ENCODE measurements around the gene GNAT1.

Gene GNAT1

GRCh38 chr3:50156549-50157493 lies 34.6 kb upstream of the GNAT1 start:
- H3K27me3 ChIP-seq (ENCODE audit: insufficient read depth, insufficient read length), result peaks cover 25% of the 10 kb centered on the region
- H3K4me1 ChIP-seq (ENCODE audit: insufficient read depth, insufficient read length), result peaks cover 41% of the 10 kb centered on the region
- TF ChIP-seq SUZ12 (IDR thresholded peaks at IDR 0.05; ENCODE audit: extremely low read depth, insufficient read depth, insufficient read length) (no peak), ZNF274 (IDR thresholded peaks at IDR 0.05; ENCODE audit: low read depth, low read length) (no peak), YY1 (IDR thresholded peaks at IDR 0.05; ENCODE audit: insufficient read depth, insufficient read length) (no peak)
- H3K9ac ChIP-seq (ENCODE audit: insufficient read length, low read depth), result peak overlapping the region; percentile 78
- no peak for DNase-seq (ENCODE audit: low read depth, low spot score)
- peaks cover 19% of the 10 kb centered on the region for H3K36me3 ChIP-seq (ENCODE audit: insufficient read depth, insufficient read length, low read length)
- no peaks in the 10 kb centered on the region for H3K9me3 ChIP-seq (ENCODE audit: insufficient read depth, low read length)
- H3K4me3 ChIP-seq (ENCODE audit: insufficient read length, low read depth), result peak overlapping the region; percentile 83

GRCh38 chr3:50157827-50158529 lies 33.4 kb upstream of the GNAT1 start:
- H3K4me3 ChIP-seq (ENCODE audit: insufficient read length, low read depth), result no peak overlapping the region

GRCh38 chr3:50158530-50159146 lies 32.8 kb upstream of the GNAT1 start:
- Histone ChIP-seq H3K9ac (ENCODE audit: insufficient read length, low read depth) (peak overlapping the region; percentile 34), H3K4me3 (ENCODE audit: insufficient read length, low read depth) (no peak overlapping the region), H3K4me1 (ENCODE audit: insufficient read depth, insufficient read length) (peaks cover 36% of the 10 kb centered on the region), H3K36me3 (ENCODE audit: insufficient read depth, insufficient read length, low read length) (peaks cover 34% of the 10 kb centered on the region), H3K27me3 (ENCODE audit: insufficient read depth, insufficient read length) (peaks cover 16% of the 10 kb centered on the region), H3K9me3 (ENCODE audit: insufficient read depth, low read length) (no peaks in the 10 kb centered on the region)
- no peak for TF ChIP-seq SUZ12 (IDR thresholded peaks at IDR 0.05; ENCODE audit: extremely low read depth, insufficient read depth, insufficient read length)
- no peak for TF ChIP-seq YY1 (IDR thresholded peaks at IDR 0.05; ENCODE audit: insufficient read depth, insufficient read length)
- no peak for TF ChIP-seq ZNF274 (IDR thresholded peaks at IDR 0.05; ENCODE audit: low read depth, low read length)
- DNase-seq (ENCODE audit: low read depth, low spot score), result no peak

More at GRCh38 chr3:50157827-50158529, 33.4 kb upstream of the GNAT1 start:
- Histone ChIP-seq H3K36me3 (ENCODE audit: insufficient read depth, insufficient read length, low read length) (peaks cover 29% of the 10 kb centered on the region), H3K9me3 (ENCODE audit: insufficient read depth, low read length) (no peaks in the 10 kb centered on the region), H3K9ac (ENCODE audit: insufficient read length, low read depth) (peak overlapping the region; percentile 34), H3K4me1 (ENCODE audit: insufficient read depth, insufficient read length) (peaks cover 36% of the 10 kb centered on the region), H3K27me3 (ENCODE audit: insufficient read depth, insufficient read length) (peaks cover 22% of the 10 kb centered on the region)
- no peak for DNase-seq (ENCODE audit: low read depth, low spot score)
- no peak for TF ChIP-seq SUZ12 (IDR thresholded peaks at IDR 0.05; ENCODE audit: extremely low read depth, insufficient read depth, insufficient read length)

GRCh38 chr3:50160561-50160983 lies 30.8 kb upstream of the GNAT1 start:
- Histone ChIP-seq H3K9ac (ENCODE audit: insufficient read length, low read depth) (no peak overlapping the region), H3K9me3 (ENCODE audit: insufficient read depth, low read length) (no peaks in the 10 kb centered on the region), H3K36me3 (ENCODE audit: insufficient read depth, insufficient read length, low read length) (peaks cover 42% of the 10 kb centered on the region), H3K27me3 (ENCODE audit: insufficient read depth, insufficient read length) (peaks cover 4% of the 10 kb centered on the region), H3K4me3 (ENCODE audit: insufficient read length, low read depth) (no peak overlapping the region), H3K4me1 (ENCODE audit: insufficient read depth, insufficient read length) (peaks cover 41% of the 10 kb centered on the region)
- no peak for DNase-seq (ENCODE audit: low read depth, low spot score)
- no peak for TF ChIP-seq YY1 (IDR thresholded peaks at IDR 0.05; ENCODE audit: insufficient read depth, insufficient read length)
- TF ChIP-seq ZNF274 (IDR thresholded peaks at IDR 0.05; ENCODE audit: low read depth, low read length), result no peak
- TF ChIP-seq SUZ12 (IDR thresholded peaks at IDR 0.05; ENCODE audit: extremely low read depth, insufficient read depth, insufficient read length), result no peak

- H3K4me1 ChIP-seq (ENCODE audit: insufficient read depth, insufficient read length), result peaks cover 43% of the 10 kb centered on the region
- H3K9ac ChIP-seq (ENCODE audit: insufficient read length, low read depth), result no peak overlapping the region
- peaks cover 42% of the 10 kb centered on the region for H3K36me3 ChIP-seq (ENCODE audit: insufficient read depth, insufficient read length, low read length)
- no peaks in the 10 kb centered on the region for H3K9me3 ChIP-seq (ENCODE audit: insufficient read depth, low read length)
- H3K4me3 ChIP-seq (ENCODE audit: insufficient read length, low read depth), result no peak overlapping the region
- no peak for DNase-seq (ENCODE audit: low read depth, low spot score)
- TF ChIP-seq SUZ12 (IDR thresholded peaks at IDR 0.05; ENCODE audit: extremely low read depth, insufficient read depth, insufficient read length) (no peak), YY1 (IDR thresholded peaks at IDR 0.05; ENCODE audit: insufficient read depth, insufficient read length) (no peak), ZNF274 (IDR thresholded peaks at IDR 0.05; ENCODE audit: low read depth, low read length) (no peak)
- no peaks in the 10 kb centered on the region for H3K27me3 ChIP-seq (ENCODE audit: insufficient read depth, insufficient read length)
Observed at GRCh38 chr3:50161320-50161719, 30.1 kb upstream of the GNAT1 start.

GRCh38 chr3:50162034-50162883 lies 29.2 kb upstream of the GNAT1 start:
- DNase-seq (ENCODE audit: low read depth, low spot score), result no peak
- Histone ChIP-seq H3K27me3 (ENCODE audit: insufficient read depth, insufficient read length) (no peaks in the 10 kb centered on the region), H3K4me1 (ENCODE audit: insufficient read depth, insufficient read length) (peaks cover 44% of the 10 kb centered on the region), H3K9me3 (ENCODE audit: insufficient read depth, low read length) (no peaks in the 10 kb centered on the region), H3K36me3 (ENCODE audit: insufficient read depth, insufficient read length, low read length) (peaks cover 42% of the 10 kb centered on the region), H3K4me3 (ENCODE audit: insufficient read length, low read depth) (no peak overlapping the region), H3K9ac (ENCODE audit: insufficient read length, low read depth) (peak overlapping the region; percentile 22)
- TF ChIP-seq SUZ12 (IDR thresholded peaks at IDR 0.05; ENCODE audit: extremely low read depth, insufficient read depth, insufficient read length) (no peak), YY1 (IDR thresholded peaks at IDR 0.05; ENCODE audit: insufficient read depth, insufficient read length) (no peak), ZNF274 (IDR thresholded peaks at IDR 0.05; ENCODE audit: low read depth, low read length) (no peak)

Measured in NT2/D1 (cell line).